Muscle of leg (tissue), 16 donors: ENCODE results near the gene TEX13A. TPM values are rescaled to one million over a fixed set of nuclear protein-coding genes. Genes with fewer than 3 reads are reported as not detected.
"Not testable (repeated sequence)": the region's sequence is repeated elsewhere in the genome, so short reads cannot be mapped to it uniquely, and the experiment has no call there.

ENCODE experiments used
- DNase-seq: peaks from one replicate; pipeline ENCODE4 v3.0.0; 2013
- H3K27ac ChIP-seq: one replicate; pipeline ENCODE4 v1.5.1; 2013; ENCODE audit warnings: mild to moderate bottlenecking, low read length, control low read depth
- H3K27me3 ChIP-seq: one replicate; pipeline ENCODE4 v1.6.1; 2013; ENCODE audit warnings: low read length; ENCODE audit not compliant: control insufficient read depth, insufficient read depth
- H3K36me3 ChIP-seq: one replicate; pipeline ENCODE4 v1.6.1; 2013; ENCODE audit warnings: low read length; ENCODE audit not compliant: control insufficient read depth, insufficient read depth
- H3K4me1 ChIP-seq: one replicate; pipeline ENCODE4 v1.6.1; 2013; ENCODE audit warnings: low read length; ENCODE audit not compliant: control insufficient read depth, insufficient read depth
- H3K4me3 ChIP-seq: one replicate; pipeline ENCODE4 v1.5.1; 2013; ENCODE audit warnings: low read length, control low read depth
- H3K9me3 ChIP-seq: replicated peaks from 2 replicates; pipeline ENCODE4 v1.6.1; 2013; ENCODE audit warnings: low read depth, low read length; ENCODE audit not compliant: control insufficient read depth
- WGBS: methylation state at CpG from one replicate; pipeline ENCODE4 v1.1.5; 2013; ENCODE audit warnings: missing lambda C conversion rate; ENCODE audit not compliant: insufficient coverage; 5-methylcytosine and 5-hydroxymethylcytosine counted together
- long read RNA-seq, 11 donors: transcript quantifications; one replicate each; lab custom pipeline, GENCODE V29; 2026
- polyA plus RNA-seq, 8 donors: library from polyadenylated mRNA; unstranded; fragments of 120-200 nt; gene quantifications; one replicate each; pipeline versions ENCODE4 v1.2.1 to v1.2.3, GENCODE V29; 2013; ENCODE audit warnings: inconsistent platforms in 1 of 8, low replicate concordance in 1 of 8; ENCODE audit not compliant: insufficient read length in 8 of 8, insufficient read depth in 1 of 8
- total RNA-seq: library from RNA; stranded (reverse); fragments of 120-200 nt; gene quantifications from one replicate; pipeline ENCODE4 v1.2.4, GENCODE V29; 2013

Gene TEX13A, protein sequence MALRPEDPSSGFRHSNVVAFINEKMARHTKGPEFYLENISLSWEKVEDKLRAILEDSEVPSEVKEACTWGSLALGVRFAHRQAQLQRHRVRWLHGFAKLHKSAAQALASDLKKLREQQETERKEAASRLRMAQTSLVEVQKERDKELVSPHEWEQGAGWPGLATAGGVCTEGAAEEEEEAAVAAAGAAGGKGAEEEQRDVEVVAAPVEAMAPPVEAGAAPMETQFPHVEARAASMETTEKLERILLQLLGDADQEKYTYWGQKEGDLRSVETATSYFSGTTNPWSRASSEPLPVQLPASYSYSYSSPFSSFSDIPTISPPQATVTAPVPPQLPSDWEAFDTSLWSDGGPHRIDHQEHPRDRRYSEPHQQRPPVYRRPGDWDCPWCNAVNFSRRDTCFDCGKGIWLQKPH
- total RNA-seq (not detected), polyA plus RNA-seq (not detected)
- long read RNA-seq, donor 1, result 0 reads
- long read RNA-seq, donor 2, result 0 reads
- long read RNA-seq, donor 3, result 0 reads
- long read RNA-seq, donor 4, result 0 reads
- long read RNA-seq, donor 5, result 0 reads
- long read RNA-seq, donor 6, result 0 reads
- long read RNA-seq, donor 7, result 0 reads
- long read RNA-seq, donor 8, result 0 reads
- long read RNA-seq, donor 9, result 0 reads
- long read RNA-seq, donor 10, result 0 reads
- long read RNA-seq, donor 11, result 0 reads

DNA sequence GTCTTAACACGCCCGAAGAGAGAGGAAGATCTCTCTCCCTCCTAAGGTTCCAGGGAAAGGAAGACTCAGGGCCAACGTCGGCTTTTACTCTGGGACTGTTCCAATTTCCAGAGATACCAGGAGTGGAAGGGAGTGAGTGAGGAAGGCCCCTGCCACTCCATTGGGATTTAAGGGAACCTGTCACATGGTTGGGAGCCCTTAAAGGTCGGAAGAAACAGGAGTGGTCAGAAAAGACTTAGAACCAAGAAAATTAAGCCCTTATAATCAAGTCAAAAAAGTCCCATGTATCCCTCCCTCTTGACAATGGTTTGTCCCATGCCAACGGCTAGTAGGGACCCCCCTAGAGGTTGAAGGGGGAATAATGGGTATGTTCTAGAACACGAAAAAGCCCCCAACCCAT lies at the start of gene TEX13A:
Gene TEX13A (minus strand): TSS at position 59 of the 400 bp plus-strand sequence. CDS start 297 bp downstream, outside the sequence.
- Histone ChIP-seq H3K4me1 (no peaks in the 10 kb centered on the region), H3K27me3 (peaks cover 3% of the 10 kb centered on the region), H3K9me3 (no peaks in the 10 kb centered on the region), H3K27ac (no peak within 1 kb of the TSS), H3K36me3 (no peaks in the 10 kb centered on the region), H3K4me3 (no peak within 1 kb of the TSS)
- WGBS, result 100% methylated on average over 1 of the region's 7 CpGs
- DNase-seq, result no peak

DNA sequence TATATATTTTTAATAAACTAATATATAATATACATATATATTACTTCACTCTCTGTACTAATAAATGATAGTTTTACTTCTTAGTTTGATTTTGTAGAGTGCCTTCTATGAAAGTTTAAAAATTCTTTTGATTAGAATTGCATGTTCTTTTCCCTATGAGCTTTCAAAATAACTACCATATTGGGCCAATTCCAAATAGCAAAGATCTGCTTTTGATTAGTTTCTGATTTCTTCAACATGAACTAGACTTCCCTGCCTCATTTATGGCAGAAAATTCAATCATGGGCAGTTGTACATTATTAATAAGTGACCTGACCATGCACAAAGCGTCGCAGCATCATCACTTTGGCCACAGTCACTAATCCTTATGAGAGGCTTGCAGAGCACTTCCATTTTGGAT lies 48.9 kb upstream of the TEX13A start:
- Histone ChIP-seq H3K36me3 (no peaks in the 10 kb centered on the region), H3K4me1 (no peaks in the 10 kb centered on the region), H3K27me3 (peaks cover 7% of the 10 kb centered on the region), H3K27ac (no peak overlapping the region), H3K4me3 (no peak overlapping the region), H3K9me3 (no peaks in the 10 kb centered on the region)
- no CpG with 5 or more reads among the region's 2 CpGs for WGBS
- peak; percentile 45 for DNase-seq

DNA sequence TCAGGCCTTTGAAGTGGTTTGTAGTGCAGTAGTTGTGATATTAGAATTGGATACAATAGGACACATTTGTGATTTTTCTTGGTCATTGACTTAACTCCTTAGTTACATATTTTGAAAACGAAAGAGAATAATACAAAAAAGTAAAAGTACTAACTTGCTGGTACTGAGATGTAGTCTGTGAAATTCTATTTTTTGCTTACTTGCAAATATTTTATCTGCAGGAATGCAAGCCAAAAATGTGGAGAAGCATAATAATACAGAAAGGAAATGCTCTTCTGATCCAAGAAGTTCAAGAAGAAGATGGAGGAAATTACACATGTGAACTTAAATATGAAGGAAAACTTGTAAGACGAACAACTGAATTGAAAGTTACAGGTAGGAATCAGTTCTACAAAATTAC lies 46.7 kb upstream of the TEX13A start:
- Histone ChIP-seq H3K27me3 (peaks cover 10% of the 10 kb centered on the region), H3K4me3 (no peak overlapping the region), H3K36me3 (no peaks in the 10 kb centered on the region), H3K9me3 (no peaks in the 10 kb centered on the region), H3K4me1 (no peaks in the 10 kb centered on the region), H3K27ac (no peak overlapping the region)
- WGBS, result no CpG with 5 or more reads among the region's 2 CpGs
- DNase-seq, result peak; percentile 11

DNA sequence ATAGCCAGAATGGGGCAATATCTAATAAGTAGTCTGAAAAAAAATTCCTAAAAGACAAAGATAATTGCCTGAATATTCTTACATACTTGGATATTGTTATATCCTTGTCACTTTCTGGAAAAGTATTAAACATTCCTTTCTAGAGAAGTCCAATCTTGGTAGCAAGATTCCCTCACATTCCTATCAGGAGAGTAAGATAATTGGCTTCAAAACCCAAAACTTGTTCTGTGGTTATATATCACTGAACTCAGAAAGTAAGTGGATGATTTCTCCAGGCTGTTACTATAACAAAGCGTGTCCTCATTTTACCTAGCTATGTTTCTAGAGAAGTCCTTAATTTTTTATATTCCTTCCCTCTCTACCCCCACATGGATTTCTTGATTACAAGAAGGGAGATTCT lies 46.0 kb upstream of the TEX13A start:
- Histone ChIP-seq H3K4me3 (no peak overlapping the region), H3K4me1 (no peaks in the 10 kb centered on the region), H3K36me3 (no peaks in the 10 kb centered on the region), H3K27me3 (peaks cover 10% of the 10 kb centered on the region), H3K9me3 (no peaks in the 10 kb centered on the region), H3K27ac (no peak overlapping the region)
- peak; percentile 47 for DNase-seq
- WGBS, result no CpG with 5 or more reads among the region's 1 CpG

DNA sequence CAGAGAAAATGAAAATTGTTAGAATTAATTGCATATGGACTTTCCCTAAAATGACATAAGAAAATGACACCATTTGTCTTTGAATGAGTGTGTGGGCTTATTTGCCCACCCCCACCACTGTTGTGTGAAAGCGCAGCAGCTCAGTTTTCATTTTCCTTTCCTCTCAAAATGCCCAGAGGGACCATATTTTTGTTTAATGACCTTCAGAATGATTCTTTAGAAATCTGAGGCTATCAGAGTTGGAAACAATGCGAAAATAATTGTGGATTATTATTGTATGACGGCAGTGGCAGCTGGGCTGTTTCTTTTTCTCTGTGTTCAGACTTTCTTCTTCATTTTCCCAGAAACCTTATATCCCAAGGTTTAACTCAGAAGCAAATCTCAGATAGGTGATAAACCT lies 44.6 kb upstream of the TEX13A start:
- Histone ChIP-seq H3K27me3 (peaks cover 21% of the 10 kb centered on the region), H3K9me3 (no peaks in the 10 kb centered on the region), H3K4me3 (no peak overlapping the region), H3K36me3 (no peaks in the 10 kb centered on the region), H3K27ac (peak overlapping the region; percentile 69), H3K4me1 (no peaks in the 10 kb centered on the region)
- WGBS, result no CpG with 5 or more reads among the region's 3 CpGs
- peak; percentile 88 for DNase-seq

DNA sequence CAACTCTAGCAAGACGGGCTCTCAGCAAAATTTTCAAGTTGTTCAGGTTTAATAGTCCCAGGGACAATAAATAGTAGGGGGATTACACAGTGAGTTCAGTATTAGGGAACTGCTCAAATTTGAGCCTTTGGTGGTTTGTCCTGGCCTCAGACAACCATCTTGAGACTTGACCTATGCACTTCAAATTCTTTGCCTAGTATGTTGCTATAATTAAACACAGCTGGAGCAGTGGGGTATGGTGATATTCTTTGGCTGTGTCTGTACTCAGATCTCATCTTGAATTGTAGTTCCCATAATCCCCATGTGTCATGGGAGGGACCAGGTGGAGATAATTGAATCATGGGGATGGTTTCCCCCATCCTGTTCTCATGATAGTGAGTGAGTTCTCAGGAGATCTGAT lies 43.3 kb upstream of the TEX13A start:
- 60% methylated on average over 1 of the region's 1 CpG for WGBS
- H3K4me1 ChIP-seq, result no peaks in the 10 kb centered on the region
- DNase-seq, result peak; percentile 23
- H3K36me3 ChIP-seq, result no peaks in the 10 kb centered on the region
- no peaks in the 10 kb centered on the region for H3K9me3 ChIP-seq
- no peak overlapping the region for H3K27ac ChIP-seq
- H3K27me3 ChIP-seq, result peaks cover 25% of the 10 kb centered on the region
- no peak overlapping the region for H3K4me3 ChIP-seq

DNA sequence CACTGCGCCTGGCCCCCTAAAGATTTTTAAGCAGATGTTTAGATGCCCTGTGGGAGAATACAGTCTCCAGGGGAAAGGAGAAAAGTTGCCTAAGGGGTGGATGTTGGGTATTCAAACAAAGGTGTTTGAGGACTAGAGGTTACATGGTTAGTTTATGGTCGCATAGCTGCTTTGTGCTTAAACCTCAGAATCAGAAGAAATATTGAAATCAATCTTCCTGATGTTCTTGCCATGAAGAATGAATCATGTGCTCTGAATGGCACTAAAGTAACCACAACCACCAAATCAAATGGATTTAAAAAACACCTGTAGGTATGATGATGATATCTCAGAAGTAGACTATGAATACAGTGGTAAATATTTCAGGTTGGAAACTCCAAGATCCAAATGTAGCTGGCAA lies 42.7 kb upstream of the TEX13A start:
- Histone ChIP-seq H3K27me3 (peaks cover 23% of the 10 kb centered on the region), H3K27ac (no peak overlapping the region), H3K9me3 (no peaks in the 10 kb centered on the region), H3K4me1 (no peaks in the 10 kb centered on the region), H3K36me3 (no peaks in the 10 kb centered on the region), H3K4me3 (no peak overlapping the region)
- no peak for DNase-seq
- WGBS, result 86% methylated on average over 1 of the region's 2 CpGs

DNA sequence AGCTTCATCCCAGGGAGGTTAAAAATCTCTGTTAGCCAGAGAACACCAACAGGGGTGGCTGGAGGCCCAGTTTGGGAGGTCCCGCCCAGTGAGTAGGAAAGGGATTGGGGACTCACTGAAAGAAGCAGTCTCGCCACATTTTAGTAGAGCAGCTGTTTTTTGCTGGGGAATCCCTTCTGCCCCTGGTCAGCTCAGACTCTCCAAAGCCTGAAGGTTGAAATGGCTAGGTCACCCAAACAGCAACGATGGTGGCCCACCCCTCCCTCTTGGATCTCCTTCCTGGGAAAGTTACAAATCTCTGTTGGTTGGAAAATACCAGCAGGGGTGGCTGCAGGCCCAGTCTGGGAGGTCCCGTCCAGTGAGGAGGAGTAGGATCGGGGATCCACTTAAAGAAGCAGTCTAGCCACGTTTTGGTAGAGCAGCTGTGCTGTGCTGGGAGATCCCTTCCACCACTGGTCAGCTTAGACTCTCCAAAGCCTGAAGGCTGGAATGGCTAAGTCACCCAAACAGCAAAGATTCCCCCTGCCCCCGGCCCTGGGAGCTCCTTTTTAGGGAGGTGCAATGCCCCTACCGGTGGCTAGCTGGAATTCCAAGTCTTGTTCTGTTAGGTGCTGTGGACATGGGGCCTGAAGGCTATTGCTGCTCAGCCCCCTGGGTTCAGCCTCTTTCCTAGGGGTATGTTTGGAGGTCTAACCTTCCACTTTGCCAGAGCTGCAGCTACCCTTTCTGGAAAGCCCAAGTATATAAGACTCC lies 40.0 kb upstream of the TEX13A start:
- H3K27ac ChIP-seq, result no peak overlapping the region
- WGBS, result 64% methylated on average over 4 of the region's 8 CpGs

DNA sequence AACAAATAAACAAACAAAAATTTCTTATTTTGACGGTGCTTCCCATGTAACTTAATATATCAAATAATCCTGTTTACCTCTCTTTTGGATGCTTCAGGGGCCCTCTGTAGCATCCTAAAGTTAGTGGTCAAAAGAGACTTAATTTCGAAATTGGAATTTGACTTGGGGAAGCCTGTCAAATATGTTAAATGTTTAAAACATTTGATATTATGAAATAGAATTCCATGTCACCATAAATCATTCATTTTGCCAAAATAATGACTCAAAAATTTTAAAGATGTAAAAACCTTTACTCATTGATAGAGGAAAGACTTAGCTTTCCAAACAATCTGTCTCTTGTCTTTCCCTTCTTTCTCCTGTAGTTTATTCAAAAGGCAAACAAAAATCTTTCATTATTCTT lies 20.6 kb upstream of the TEX13A start:
- WGBS, result no CpG with 5 or more reads among the region's 2 CpGs
- Histone ChIP-seq H3K9me3 (no peaks in the 10 kb centered on the region), H3K27ac (no peak overlapping the region), H3K4me1 (no peaks in the 10 kb centered on the region), H3K27me3 (no peaks in the 10 kb centered on the region), H3K4me3 (no peak overlapping the region), H3K36me3 (no peaks in the 10 kb centered on the region)
- DNase-seq, result no peak

More for the DNA sequence above, 40.0 kb upstream of the TEX13A start:
- Histone ChIP-seq H3K4me1 (no peaks in the 10 kb centered on the region), H3K9me3 (no peaks in the 10 kb centered on the region), H3K27me3 (peaks cover 26% of the 10 kb centered on the region), H3K36me3 (no peaks in the 10 kb centered on the region), H3K4me3 (no peak overlapping the region)
- peak; percentile 70 for DNase-seq

DNA sequence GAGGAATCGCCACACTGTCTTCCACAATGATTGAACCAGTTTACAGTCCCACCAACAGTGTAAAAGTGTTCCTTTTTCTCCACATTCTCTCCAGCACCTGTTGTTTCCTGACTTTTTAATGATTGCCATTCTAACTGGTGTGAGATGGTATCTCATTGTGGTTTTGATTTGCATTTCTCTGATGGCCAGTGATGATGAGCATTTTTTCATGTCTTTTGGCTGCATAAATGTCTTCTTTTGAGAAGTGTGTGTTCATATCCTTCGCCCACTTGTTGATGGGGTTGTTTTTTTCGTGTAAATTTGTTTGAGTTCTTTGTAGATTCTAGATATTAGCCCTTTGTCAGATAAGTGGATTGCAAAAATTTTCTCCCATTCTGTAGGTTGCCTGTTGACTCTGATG lies 16.9 kb upstream of the TEX13A start:
- not testable (repeated sequence) for H3K36me3 ChIP-seq, H3K4me1 ChIP-seq, H3K9me3 ChIP-seq, DNase-seq, H3K4me3 ChIP-seq, H3K27me3 ChIP-seq, H3K27ac ChIP-seq
- WGBS, result no CpG with 5 or more reads among the region's 3 CpGs
